Small intestine (tissue), 7 donors: ENCODE results near the gene SNCAIP. TPM values are rescaled to one million over a fixed set of nuclear protein-coding genes. Genes with fewer than 3 reads are reported as not detected.

Experiments
- DNase-seq, 2 donors: peaks; one replicate each; pipeline versions ENCODE4 v3.0.0 to v3.0.0-alpha.2; 2013
- FAIRE-seq: peaks from 2 replicates; lab custom pipeline; 2012; peaks lifted over from hg19 to GRCh38; lab: Jason Lieb, UNC
- H3K27ac ChIP-seq, 3 donors: one replicate each; pipeline ENCODE4 v1.5.1; 2013; ENCODE audit warnings: low read length in 2 of 3, mild to moderate bottlenecking in 2 of 3, control low read depth in 1 of 3, inconsistent platforms in 1 of 3, low read depth in 1 of 3, moderate library complexity in 1 of 3
- H3K27me3 ChIP-seq, 3 donors: one replicate each; pipeline ENCODE4 v1.6.1; 2013; ENCODE audit warnings: low read length in 3 of 3, inconsistent platforms in 1 of 3; ENCODE audit not compliant: control insufficient read depth in 3 of 3, insufficient read depth in 3 of 3
- H3K36me3 ChIP-seq, 3 donors: one replicate each; pipeline ENCODE4 v1.6.1; 2013; ENCODE audit warnings: low read length in 3 of 3, inconsistent platforms in 1 of 3, low read depth in 1 of 3, mild to moderate bottlenecking in 1 of 3, moderate library complexity in 1 of 3; ENCODE audit not compliant: control insufficient read depth in 3 of 3, insufficient read depth in 2 of 3
- H3K4me1 ChIP-seq, 3 donors: one replicate each; pipeline ENCODE4 v1.6.1; 2013; ENCODE audit warnings: low read length in 2 of 3, inconsistent platforms in 1 of 3, low read depth in 1 of 3, mild to moderate bottlenecking in 1 of 3, moderate library complexity in 1 of 3; ENCODE audit not compliant: control insufficient read depth in 3 of 3, insufficient read depth in 2 of 3
- H3K4me3 ChIP-seq, 3 donors: one replicate each; pipeline ENCODE4 v1.5.1; 2013; ENCODE audit warnings: low read length in 3 of 3, control low read depth in 1 of 3, inconsistent platforms in 1 of 3, low read depth in 1 of 3, mild to moderate bottlenecking in 1 of 3, moderate library complexity in 1 of 3
- H3K9me3 ChIP-seq, 2 donors: one replicate each; pipeline ENCODE4 v1.6.1; 2013; ENCODE audit warnings: low read depth in 1 of 2, low read length in 1 of 2; ENCODE audit not compliant: control insufficient read depth in 2 of 2, insufficient read depth in 1 of 2
- WGBS, 3 donors: extraction: QIAGEN DNeasy Blood & Tissue Kit; methylation state at CpG; one replicate each; pipeline ENCODE4 v1.1.7; 2013; 5-methylcytosine and 5-hydroxymethylcytosine counted together
- polyA plus RNA-seq, 4 donors: library from polyadenylated mRNA; stranded (reverse) in 3 of 4; unstranded in 1 of 4; fragments of 200-250 nt in 3 of 4; fragments of 120-200 nt in 1 of 4; gene quantifications; one replicate each; pipeline versions ENCODE4 v1.2.1 to v1.2.3, GENCODE V29; 2013
- donor health status: healthy with polysubstance abuse.
- donor health status: control.
- donor health status: control.
- donor health status: Bipolar disorder and iron deficiency.
- donor health status: healthy.

The SNCAIP gene
- polyA plus RNA-seq, 4 donors, result 0.54 to 5.3 (median 1.1) TPM; not detected in 1

DNA sequence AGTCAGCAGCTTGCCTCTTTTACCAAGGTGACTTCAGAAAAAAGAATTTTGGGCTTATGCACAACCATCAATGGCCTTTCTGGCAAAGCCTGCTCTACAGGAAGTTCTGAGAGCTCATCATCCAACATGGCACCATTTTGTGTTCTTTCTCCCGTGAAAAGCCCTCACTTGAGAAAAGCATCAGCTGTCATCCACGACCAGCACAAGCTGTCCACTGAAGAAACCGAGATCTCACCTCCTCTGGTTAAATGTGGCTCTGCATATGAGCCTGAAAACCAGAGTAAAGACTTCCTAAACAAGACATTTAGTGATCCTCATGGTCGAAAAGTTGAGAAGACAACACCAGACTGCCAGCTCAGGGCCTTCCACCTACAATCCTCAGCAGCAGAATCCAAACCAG, 111.2 kb downstream of the SNCAIP start:
- DNase-seq (no peak), FAIRE-seq (no peak)
- H3K27me3 ChIP-seq, result no peaks in the 10 kb centered on the region
- no peaks in the 10 kb centered on the region for H3K36me3 ChIP-seq
- H3K4me1 ChIP-seq, result peaks cover 0 to 13% (median 0%) of the 10 kb centered on the region in 3 donors
- H3K27ac ChIP-seq, result no peak overlapping the region
- no peaks in the 10 kb centered on the region for H3K9me3 ChIP-seq
- WGBS, 3 donors, result 76 to 84% (median 83%) methylated on average over 4 of the region's 4 CpGs
- H3K4me3 ChIP-seq, result no peak overlapping the region

DNA sequence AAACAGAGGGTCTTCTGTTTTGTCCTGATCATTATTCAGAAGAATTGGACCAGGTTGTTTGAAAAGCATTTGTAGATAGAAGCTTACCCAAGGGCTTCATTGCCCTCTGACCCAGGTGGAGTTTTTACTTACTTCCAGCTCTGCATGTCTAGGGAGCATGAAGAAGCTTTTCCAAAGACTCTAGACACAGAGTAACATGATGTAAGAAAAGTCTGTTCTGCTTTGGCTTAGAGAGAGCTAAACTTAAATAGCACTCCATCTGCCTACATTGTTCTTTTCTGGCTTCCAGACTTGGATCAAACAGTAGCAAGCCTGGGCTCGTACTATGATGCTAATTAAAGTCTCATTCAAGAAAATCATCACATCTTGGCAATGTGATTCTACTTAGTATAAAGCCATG, 112.1 kb downstream of the SNCAIP start:
- no peaks in the 10 kb centered on the region for H3K27me3 ChIP-seq
- no peaks in the 10 kb centered on the region for H3K9me3 ChIP-seq
- H3K4me3 ChIP-seq, result no peak overlapping the region
- peaks cover 0 to 11% (median 0%) of the 10 kb centered on the region in 3 donors for H3K4me1 ChIP-seq
- no peak overlapping the region for H3K27ac ChIP-seq
- DNase-seq (no peak), FAIRE-seq (no peak)
- H3K36me3 ChIP-seq, result no peaks in the 10 kb centered on the region
- 63 to 82% (median 74%) methylated on average over 1 of the region's 1 CpG for WGBS, 3 donors

DNA sequence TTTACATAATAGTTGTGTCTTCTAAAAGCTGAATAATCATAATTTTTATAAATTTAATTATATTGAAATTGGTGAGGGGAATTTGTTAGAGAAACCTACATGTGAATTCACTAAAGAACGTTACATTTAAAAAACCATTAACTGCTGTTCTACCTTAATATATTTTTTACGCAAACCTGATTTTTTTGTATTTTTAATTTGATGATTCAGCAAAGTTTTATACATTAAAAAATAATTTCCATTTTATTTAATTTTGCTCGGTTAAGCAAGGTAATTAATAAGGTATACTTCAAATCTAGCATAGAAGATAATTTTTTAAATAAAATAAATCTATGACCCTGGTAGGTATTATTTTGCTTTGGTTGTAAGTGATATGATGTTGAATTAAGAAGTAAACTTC, 114.3 kb downstream of the SNCAIP start:
- H3K27me3 ChIP-seq, result no peaks in the 10 kb centered on the region
- no peak overlapping the region for H3K27ac ChIP-seq
- FAIRE-seq (no peak), DNase-seq (no peak)
- H3K36me3 ChIP-seq, result no peaks in the 10 kb centered on the region
- WGBS, 3 donors, result 68 to 90% (median 76%) methylated on average over 3 of the region's 3 CpGs
- no peaks in the 10 kb centered on the region for H3K9me3 ChIP-seq
- H3K4me3 ChIP-seq, result no peak overlapping the region
- H3K4me1 ChIP-seq, result peaks cover 0 to 5% (median 0%) of the 10 kb centered on the region in 3 donors

DNA sequence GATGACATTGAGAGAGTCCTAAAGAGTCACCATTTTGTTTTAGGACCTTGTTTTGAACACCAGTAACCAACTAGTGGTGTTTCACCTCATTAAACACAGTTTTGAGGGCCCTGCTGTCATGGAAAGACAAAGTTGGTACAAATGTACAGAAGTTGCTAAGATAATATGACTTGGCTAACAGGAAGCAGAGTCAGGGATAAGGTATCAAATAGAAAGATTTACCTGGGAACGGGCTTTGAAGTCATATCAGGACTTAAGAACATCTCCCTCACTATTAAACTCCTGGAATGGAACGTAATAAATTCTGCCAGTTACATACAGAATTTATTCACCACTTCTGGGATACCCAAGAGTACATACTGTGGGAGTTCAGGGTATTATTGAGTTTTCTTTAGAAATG, 115.6 kb downstream of the SNCAIP start:
- Histone ChIP-seq H3K27me3 (no peaks in the 10 kb centered on the region), H3K4me3 (no peak overlapping the region), H3K27ac (no peak overlapping the region), H3K4me1 (no peaks in the 10 kb centered on the region), H3K9me3 (no peaks in the 10 kb centered on the region), H3K36me3 (no peaks in the 10 kb centered on the region)
- FAIRE-seq, result no peak
- 63 to 83% (median 82%) methylated on average over 2 of the region's 2 CpGs for WGBS, 3 donors
- no peak for DNase-seq

- Histone ChIP-seq H3K9me3 (no peaks in the 10 kb centered on the region), H3K27me3 (no peaks in the 10 kb centered on the region), H3K4me1 (no peaks in the 10 kb centered on the region), H3K4me3 (no peak overlapping the region), H3K36me3 (no peaks in the 10 kb centered on the region), H3K27ac (no peak overlapping the region)
- no peak for FAIRE-seq
- 74 to 90% (median 90%) methylated on average over 7 of the region's 7 CpGs for WGBS, 3 donors
- no peak for DNase-seq
Measured at GRCh38 chr5:122429545-122430318, 117.7 kb downstream of the SNCAIP start.

DNA sequence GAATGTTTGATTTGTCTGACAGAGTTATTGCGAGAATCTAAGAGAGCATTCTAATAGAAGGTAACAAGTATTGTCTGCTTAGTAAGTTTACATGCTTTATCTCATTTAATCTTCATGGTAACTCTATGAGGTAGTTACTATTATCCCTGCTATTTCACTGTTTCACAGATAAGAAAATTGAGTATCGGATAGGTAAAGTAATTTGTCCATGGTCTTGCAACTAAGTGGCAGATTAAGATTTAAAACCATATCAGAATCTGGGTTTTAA, 118.2 kb downstream of the SNCAIP start:
- Histone ChIP-seq H3K27ac (no peak overlapping the region), H3K36me3 (no peaks in the 10 kb centered on the region), H3K4me3 (no peak overlapping the region), H3K4me1 (no peaks in the 10 kb centered on the region), H3K27me3 (no peaks in the 10 kb centered on the region), H3K9me3 (no peaks in the 10 kb centered on the region)
- 85 to 93% (median 90%) methylated on average over 2 of the region's 2 CpGs for WGBS, 3 donors
- DNase-seq (no peak), FAIRE-seq (no peak)

- Histone ChIP-seq H3K36me3 (no peaks in the 10 kb centered on the region), H3K27ac (no peak overlapping the region), H3K4me1 (no peaks in the 10 kb centered on the region), H3K27me3 (no peaks in the 10 kb centered on the region), H3K4me3 (no peak overlapping the region), H3K9me3 (no peaks in the 10 kb centered on the region)
- FAIRE-seq (no peak), DNase-seq (no peak)
- 95 to 97% (median 97%) methylated on average over 1 of the region's 1 CpG for WGBS, 3 donors
Measured at GRCh38 chr5:122431298-122431697, 119.3 kb downstream of the SNCAIP start.

- WGBS, 3 donors, result 73 to 78% (median 73%) methylated on average over 5 of the region's 5 CpGs
- Histone ChIP-seq H3K27me3 (no peaks in the 10 kb centered on the region), H3K36me3 (no peaks in the 10 kb centered on the region), H3K9me3 (no peaks in the 10 kb centered on the region), H3K4me3 (no peak overlapping the region), H3K27ac (no peak overlapping the region), H3K4me1 (no peaks in the 10 kb centered on the region)
- DNase-seq, result no peak
- no peak for FAIRE-seq
Measured at GRCh38 chr5:122434205-122434970, 122.4 kb downstream of the SNCAIP start.
